ENCODE data around the gene DHX57. TPM values are rescaled to one million over a fixed set of nuclear protein-coding genes. Genes with fewer than 3 reads are reported as not detected.

Gene DHX57
- total RNA-seq, 1 experiment from 2014 or later: 20.8 TPM

DNA sequence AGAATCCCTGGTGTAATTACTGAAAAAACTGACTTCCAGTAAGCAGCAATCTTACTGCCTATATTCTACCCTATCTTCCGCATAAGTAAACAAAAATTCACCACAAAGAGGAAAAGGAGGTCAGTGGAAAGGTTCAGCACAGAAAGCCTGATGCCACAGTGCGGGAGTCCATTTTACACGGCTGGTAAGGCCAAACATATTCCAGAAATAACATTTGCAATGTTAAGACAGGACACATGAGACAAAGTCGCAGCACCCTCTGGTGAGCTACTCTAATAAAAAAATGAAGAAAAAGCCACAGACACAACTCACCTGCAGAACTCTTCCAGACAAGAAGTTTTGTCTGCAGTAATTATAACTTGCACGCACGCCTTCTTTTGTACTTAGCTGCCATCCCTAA lies 57.2 kb downstream of the DHX57 start:
- BruUV-seq (replicated peaks): no TSS peak
- Histone ChIP-seq H3K9me2 (ENCODE audit: insufficient read depth) (no peaks in the 10 kb centered on the region), H3K9me3 (ENCODE audit: insufficient read depth, low read depth) (no peaks in the 10 kb centered on the region), H3K79me2 (ENCODE audit: low read depth) (no peaks in the 10 kb centered on the region), H4K20me1 (ENCODE audit: insufficient read depth) (no peaks in the 10 kb centered on the region), H3K27ac (no peak overlapping the region), H3K4me3 (no peak overlapping the region), H3K4me1 (replicated peaks; ENCODE audit: insufficient read depth) (no peaks in the 10 kb centered on the region), H3K4me2 (no peak overlapping the region), H3K36me3 (ENCODE audit: low read depth) (0 out of 2 replicates have a peak, but pooled peaks cover 6% of the 10 kb centered on the region), H2AFZ (no peak overlapping the region), H3K27me3 (ENCODE audit: insufficient read depth, low read depth) (no peaks in the 10 kb centered on the region), H3F3A (ENCODE audit: insufficient read depth, low read depth) (no peaks in the 10 kb centered on the region)
- TF ChIP-seq, protein P1, sequence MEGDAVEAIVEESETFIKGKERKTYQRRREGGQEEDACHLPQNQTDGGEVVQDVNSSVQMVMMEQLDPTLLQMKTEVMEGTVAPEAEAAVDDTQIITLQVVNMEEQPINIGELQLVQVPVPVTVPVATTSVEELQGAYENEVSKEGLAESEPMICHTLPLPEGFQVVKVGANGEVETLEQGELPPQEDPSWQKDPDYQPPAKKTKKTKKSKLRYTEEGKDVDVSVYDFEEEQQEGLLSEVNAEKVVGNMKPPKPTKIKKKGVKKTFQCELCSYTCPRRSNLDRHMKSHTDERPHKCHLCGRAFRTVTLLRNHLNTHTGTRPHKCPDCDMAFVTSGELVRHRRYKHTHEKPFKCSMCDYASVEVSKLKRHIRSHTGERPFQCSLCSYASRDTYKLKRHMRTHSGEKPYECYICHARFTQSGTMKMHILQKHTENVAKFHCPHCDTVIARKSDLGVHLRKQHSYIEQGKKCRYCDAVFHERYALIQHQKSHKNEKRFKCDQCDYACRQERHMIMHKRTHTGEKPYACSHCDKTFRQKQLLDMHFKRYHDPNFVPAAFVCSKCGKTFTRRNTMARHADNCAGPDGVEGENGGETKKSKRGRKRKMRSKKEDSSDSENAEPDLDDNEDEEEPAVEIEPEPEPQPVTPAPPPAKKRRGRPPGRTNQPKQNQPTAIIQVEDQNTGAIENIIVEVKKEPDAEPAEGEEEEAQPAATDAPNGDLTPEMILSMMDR (conservative IDR thresholded peaks at IDR 0.05): no peak
- no peak for TF ChIP-seq EZH2 (IDR thresholded peaks at IDR 0.05; ENCODE audit: low read depth)
- ChIA-PET POLR2A (ENCODE audit: unreplicated experiment) (interaction anchor here (0.6 kb wide), 1 partner anchor 67 kb away, joined by 4 read pairs; the partner anchor contains the start of gene SRSF7), CTCF (no interaction called here)
- intact Hi-C loops (cut with micrococcal nuclease; ENCODE audit: unreplicated experiment): no loop called here
- DNase-seq: no peak

DNA sequence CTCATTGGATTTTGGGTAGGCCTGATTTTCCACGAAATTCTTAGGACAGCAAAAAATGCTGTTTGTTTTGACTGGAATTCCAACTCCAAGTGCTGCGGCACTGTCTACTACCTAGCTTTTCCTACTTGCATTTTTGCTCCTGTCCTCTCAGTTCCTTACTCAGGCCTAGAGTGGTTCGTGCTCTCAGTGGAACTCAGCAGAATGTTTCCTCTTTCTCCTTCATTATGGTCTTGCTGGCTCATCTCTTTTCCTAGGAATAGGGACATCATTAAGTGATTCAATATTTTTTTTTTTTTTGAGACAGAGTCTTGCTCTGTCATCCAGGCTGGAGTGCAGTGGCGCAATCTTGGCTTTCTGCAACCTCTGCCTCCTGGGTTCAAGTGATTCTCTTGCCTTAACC lies 59.8 kb downstream of the DHX57 start:
- ChIA-PET POLR2A (ENCODE audit: unreplicated experiment) (no interaction called here), CTCF (no interaction called here)
- H3K79me2 ChIP-seq (ENCODE audit: low read depth): no peaks in the 10 kb centered on the region
- intact Hi-C loops (cut with micrococcal nuclease; ENCODE audit: unreplicated experiment): no loop called here
- no peaks in the 10 kb centered on the region for H3K27me3 ChIP-seq (ENCODE audit: insufficient read depth, low read depth)
- TF ChIP-seq, protein P1 (conservative IDR thresholded peaks at IDR 0.05): no peak
- TF ChIP-seq EZH2 (IDR thresholded peaks at IDR 0.05; ENCODE audit: low read depth): no peak
- no peak overlapping the region for H3K4me2 ChIP-seq
- H3K9me2 ChIP-seq (ENCODE audit: insufficient read depth): no peaks in the 10 kb centered on the region
- no peaks in the 10 kb centered on the region for H3K9me3 ChIP-seq (ENCODE audit: insufficient read depth, low read depth)
- no TSS peak for BruUV-seq (replicated peaks)
- H2AFZ ChIP-seq: no peak overlapping the region
- no peaks in the 10 kb centered on the region for H4K20me1 ChIP-seq (ENCODE audit: insufficient read depth)
- no peak for DNase-seq
- no peaks in the 10 kb centered on the region for H3F3A ChIP-seq (ENCODE audit: insufficient read depth, low read depth)
- H3K4me1 ChIP-seq (replicated peaks; ENCODE audit: insufficient read depth): no peaks in the 10 kb centered on the region
- H3K36me3 ChIP-seq (ENCODE audit: low read depth): no peaks in the 10 kb centered on the region
- H3K4me3 ChIP-seq: no peak overlapping the region
- H3K27ac ChIP-seq: no peak overlapping the region

DNA sequence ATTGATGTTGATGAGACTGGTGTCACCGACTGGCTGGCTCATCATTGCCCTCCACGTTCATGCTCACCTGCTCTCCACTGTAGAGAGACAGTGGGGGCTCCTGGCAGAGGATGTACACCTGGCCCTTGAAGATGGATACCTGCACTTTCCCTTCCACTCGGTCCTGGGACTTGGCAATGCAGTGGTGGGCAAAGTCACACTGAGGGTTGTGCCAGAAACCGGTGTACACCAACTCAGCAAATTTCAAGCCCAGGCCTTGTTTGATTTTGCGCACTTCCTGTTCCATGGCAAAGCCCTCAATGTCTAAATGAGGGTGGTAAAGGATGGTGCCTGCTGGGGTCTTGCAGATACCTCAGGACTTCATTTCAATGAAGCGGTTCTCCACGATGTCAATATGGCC lies 65.2 kb downstream of the DHX57 start:
- ChIA-PET POLR2A (ENCODE audit: unreplicated experiment) (interaction anchor here (0.6 kb wide), 1 partner anchor 218 kb away, joined by 5 read pairs; no protein-coding TSS in a partner anchor), CTCF (interaction anchor here (0.6 kb wide), 1 partner anchor 50 kb away, joined by 5 read pairs; no protein-coding TSS in a partner anchor)
- TF ChIP-seq EZH2 (IDR thresholded peaks at IDR 0.05; ENCODE audit: low read depth): no peak
- TF ChIP-seq, protein P1 (conservative IDR thresholded peaks at IDR 0.05): no peak
- Histone ChIP-seq H3K79me2 (ENCODE audit: low read depth) (no peaks in the 10 kb centered on the region), H3K9me3 (ENCODE audit: insufficient read depth, low read depth) (no peaks in the 10 kb centered on the region), H3K9me2 (ENCODE audit: insufficient read depth) (no peaks in the 10 kb centered on the region), H3K27ac (no peak overlapping the region), H3F3A (ENCODE audit: insufficient read depth, low read depth) (no peaks in the 10 kb centered on the region), H2AFZ (no peak overlapping the region), H3K4me2 (no peak overlapping the region), H3K36me3 (ENCODE audit: low read depth) (no peaks in the 10 kb centered on the region), H3K27me3 (ENCODE audit: insufficient read depth, low read depth) (no peaks in the 10 kb centered on the region), H3K4me1 (replicated peaks; ENCODE audit: insufficient read depth) (no peaks in the 10 kb centered on the region), H4K20me1 (ENCODE audit: insufficient read depth) (no peaks in the 10 kb centered on the region), H3K4me3 (no peak overlapping the region)
- BruUV-seq (replicated peaks): no TSS peak
- DNase-seq: no peak
- intact Hi-C loops (cut with micrococcal nuclease; ENCODE audit: unreplicated experiment): no loop called here
